HEK293T (cell line): ENCODE results near the gene CHCHD4.

Experiments
- CTCF ChIA-PET: fragments of 350-600 bp; formaldehyde crosslinking; extraction: SDS; loops from one replicate; lab custom pipeline; 2021; ENCODE audit warnings: antibody characterized with exemption, inconsistent platforms; lab: Yijun Ruan, JAX
- POLR2A ChIA-PET: fragments of 350-600 bp; formaldehyde crosslinking; extraction: SDS; loops from one replicate; lab custom pipeline; 2020; ENCODE audit warnings: antibody characterized with exemption, inconsistent platforms; lab: Yijun Ruan, JAX
- DNase-seq: peaks from one replicate; pipeline ENCODE4 v3.0.0; 2012; ENCODE audit warnings: mixed read lengths; ENCODE audit errors: extremely low spot score
- ARNT ChIP-seq: fragments of 450-650 bp; IDR thresholded peaks from 2 replicates; pipeline ENCODE4 v1.6.1; 2017; ENCODE audit warnings: mild to moderate bottlenecking
- BHLHE40 ChIP-seq: fragments of 450-650 bp; IDR thresholded peaks from 2 replicates; pipeline ENCODE4 v1.6.1; 2016; ENCODE audit warnings: mild to moderate bottlenecking, moderate library complexity, borderline replicate concordance
- CTBP1 ChIP-seq: fragments of 450-650 bp; IDR thresholded peaks from 2 replicates; pipeline ENCODE4 v1.6.1; 2016; ENCODE audit warnings: borderline replicate concordance
- ELF4 ChIP-seq: fragments of 450-650 bp; IDR thresholded peaks from 2 replicates; pipeline ENCODE4 v1.6.1; 2017; ENCODE audit warnings: antibody characterized with exemption
- FOXA1 ChIP-seq: fragments of 450-650 bp; IDR thresholded peaks from 2 replicates; pipeline ENCODE4 v1.6.1; 2016; ENCODE audit warnings: mild to moderate bottlenecking
- FOXK2 ChIP-seq: fragments of 450-650 bp; IDR thresholded peaks from 2 replicates; pipeline ENCODE4 v1.6.1; 2016; ENCODE audit warnings: mild to moderate bottlenecking
- FOXM1 ChIP-seq: fragments of 450-650 bp; IDR thresholded peaks from 2 replicates; pipeline ENCODE4 v1.6.1; 2017; ENCODE audit warnings: mild to moderate bottlenecking, borderline replicate concordance
- HDGF ChIP-seq: fragments of 450-650 bp; IDR thresholded peaks from 2 replicates; pipeline ENCODE4 v1.6.1; 2017; ENCODE audit warnings: antibody characterized with exemption, borderline replicate concordance
- L3MBTL2 ChIP-seq: fragments of 450-650 bp; conservative IDR thresholded peaks from 2 replicates; pipeline ENCODE4 v1.6.1; 2016; ENCODE audit warnings: mild to moderate bottlenecking
- LEF1 ChIP-seq: fragments of 450-650 bp; IDR thresholded peaks from 2 replicates; pipeline ENCODE4 v1.6.1; 2017; ENCODE audit warnings: mild to moderate bottlenecking, borderline replicate concordance
- NFRKB ChIP-seq: fragments of 450-650 bp; IDR thresholded peaks from 2 replicates; pipeline ENCODE4 v1.6.1; 2016; ENCODE audit warnings: mild to moderate bottlenecking, moderate library complexity
- SP1 ChIP-seq: fragments of 450-650 bp; IDR thresholded peaks from 2 replicates; pipeline ENCODE4 v1.6.1; 2017
- SUZ12 ChIP-seq: fragments of 450-650 bp; IDR thresholded peaks from 2 replicates; pipeline ENCODE4 v1.6.1; 2016; ENCODE audit warnings: mild to moderate bottlenecking
- TARDBP ChIP-seq: fragments of 450-650 bp; IDR thresholded peaks from 2 replicates; pipeline ENCODE4 v1.6.1; 2016
- ZNF384 ChIP-seq: fragments of 450-650 bp; IDR thresholded peaks from 2 replicates; pipeline ENCODE4 v1.6.1; 2016
- TF ChIP-seq, protein P1 (sequence below): fragments of 450-650 bp; IDR thresholded peaks from 2 replicates; pipeline ENCODE4 v1.6.1; 2016

The CHCHD4 gene

DNA sequence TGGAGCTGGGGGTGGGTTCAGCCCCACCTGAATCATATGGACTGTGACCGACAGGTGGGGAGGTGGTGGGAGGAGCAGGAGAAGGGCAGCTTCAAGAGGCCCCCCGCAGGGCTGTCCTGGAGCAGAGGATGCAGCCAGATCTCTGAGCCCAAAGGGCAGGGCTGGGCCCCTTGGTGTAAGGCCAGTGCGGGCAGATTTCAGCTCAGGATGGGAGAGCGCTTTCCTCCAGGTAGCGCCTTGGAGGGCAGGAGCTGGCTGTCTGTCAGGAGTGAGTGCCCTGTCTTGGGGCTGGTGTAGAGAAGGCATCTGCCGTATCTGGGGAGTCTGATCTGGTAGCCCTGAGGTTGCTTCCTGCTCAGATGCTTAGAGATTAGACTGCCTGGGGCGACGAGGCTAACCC is 7.5 kb upstream of the CHCHD4 start:
- POLR2A ChIA-PET = no interaction called here
- DNase-seq = no peak

DNA sequence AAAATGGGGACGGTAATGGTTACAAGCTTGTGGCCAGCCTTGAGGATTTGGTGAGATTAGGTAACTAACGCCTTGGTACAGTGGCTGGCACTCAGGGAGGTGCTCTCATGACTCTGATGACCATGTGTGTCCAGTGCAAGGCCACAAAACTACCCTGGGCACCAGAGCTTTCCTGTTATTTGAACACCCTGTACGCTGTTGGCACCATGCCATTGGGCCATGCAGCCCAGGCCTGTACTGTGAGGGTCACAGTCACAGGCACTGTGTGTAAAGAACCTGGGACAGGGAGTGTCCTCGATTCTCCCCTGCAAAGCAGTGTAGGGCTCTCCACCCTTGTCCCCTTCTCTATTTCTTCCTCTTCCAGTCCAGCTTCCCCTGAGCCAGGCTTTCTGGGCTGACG is 6.5 kb upstream of the CHCHD4 start:
- no peak for DNase-seq
- no peak for TF ChIP-seq FOXA1
- TF ChIP-seq SUZ12 = no peak
- POLR2A ChIA-PET = no interaction called here
- CTCF ChIA-PET = no interaction called here

More for the DNA sequence above, 7.5 kb upstream of the CHCHD4 start:
- no peak for TF ChIP-seq BHLHE40
- no peak for TF ChIP-seq ELF4
- TF ChIP-seq FOXM1 = no peak
- TF ChIP-seq CTBP1 = no peak
- TF ChIP-seq FOXA1 = no peak
- no peak for TF ChIP-seq TARDBP
- TF ChIP-seq SUZ12 = no peak
- TF ChIP-seq, protein P1, sequence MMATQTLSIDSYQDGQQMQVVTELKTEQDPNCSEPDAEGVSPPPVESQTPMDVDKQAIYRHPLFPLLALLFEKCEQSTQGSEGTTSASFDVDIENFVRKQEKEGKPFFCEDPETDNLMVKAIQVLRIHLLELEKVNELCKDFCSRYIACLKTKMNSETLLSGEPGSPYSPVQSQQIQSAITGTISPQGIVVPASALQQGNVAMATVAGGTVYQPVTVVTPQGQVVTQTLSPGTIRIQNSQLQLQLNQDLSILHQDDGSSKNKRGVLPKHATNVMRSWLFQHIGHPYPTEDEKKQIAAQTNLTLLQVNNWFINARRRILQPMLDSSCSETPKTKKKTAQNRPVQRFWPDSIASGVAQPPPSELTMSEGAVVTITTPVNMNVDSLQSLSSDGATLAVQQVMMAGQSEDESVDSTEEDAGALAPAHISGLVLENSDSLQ = no peak
- no peak for TF ChIP-seq FOXK2
- TF ChIP-seq L3MBTL2 = no peak
- no peak for TF ChIP-seq ZNF384
- no peak for TF ChIP-seq ARNT
- CTCF ChIA-PET = interaction anchor here (1.1 kb wide), 1 partner anchor 21 kb away, joined by 3 read pairs; no protein-coding TSS in a partner anchor

DNA sequence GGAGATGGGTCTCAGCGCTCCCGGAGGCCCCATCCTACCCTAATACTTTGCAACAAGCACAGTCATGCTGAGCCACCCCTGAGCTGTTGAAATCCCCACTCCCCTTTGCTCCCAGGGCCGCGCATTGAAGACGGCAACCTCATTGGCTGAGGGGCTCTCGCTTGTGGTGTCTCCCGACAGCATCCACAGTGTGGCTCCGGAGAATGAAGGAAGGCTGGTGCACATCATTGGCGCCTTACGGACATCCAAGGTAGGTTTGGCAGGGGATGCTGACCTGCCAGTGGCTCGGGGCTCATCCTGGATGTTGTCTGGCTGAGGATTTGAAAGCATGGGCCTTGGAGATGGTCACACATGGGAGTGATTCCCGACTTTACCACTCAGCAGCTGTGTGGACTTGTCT is 6.0 kb upstream of the CHCHD4 start:
- no peak for TF ChIP-seq TARDBP
- TF ChIP-seq SP1 = no peak
- TF ChIP-seq FOXM1 = no peak
- TF ChIP-seq, protein P1 = no peak
- no peak for TF ChIP-seq SUZ12
- no peak for TF ChIP-seq CTBP1
- no peak for TF ChIP-seq ELF4
- TF ChIP-seq ZNF384 = no peak
- TF ChIP-seq FOXK2 = no peak
- ChIA-PET POLR2A (no interaction called here), CTCF (no interaction called here)
- no peak for DNase-seq

DNA sequence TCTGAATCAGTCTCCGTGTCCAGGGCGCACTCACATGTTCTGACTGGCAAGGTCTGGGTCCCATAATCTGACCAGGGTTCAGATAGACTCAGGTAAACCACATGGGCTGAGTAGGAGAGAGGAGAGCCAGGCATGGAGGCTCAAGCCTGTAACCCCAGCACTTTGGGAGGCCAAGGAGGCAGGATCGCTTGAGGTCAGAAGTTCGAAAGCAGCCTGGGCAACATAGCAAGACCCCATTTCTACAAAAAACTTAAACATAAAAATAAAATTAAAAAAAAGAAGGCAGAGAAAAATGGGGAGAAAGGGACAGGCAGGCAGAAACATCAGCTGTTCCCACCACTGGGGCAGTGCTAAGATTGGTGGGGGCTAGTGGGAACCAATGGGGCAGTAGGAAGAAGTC is 5.6 kb upstream of the CHCHD4 start:
- no peak for DNase-seq
- CTCF ChIA-PET = no interaction called here
- POLR2A ChIA-PET = no interaction called here
- TF ChIP-seq SP1 = no peak
- TF ChIP-seq NFRKB = no peak
- TF ChIP-seq BHLHE40 = no peak

DNA sequence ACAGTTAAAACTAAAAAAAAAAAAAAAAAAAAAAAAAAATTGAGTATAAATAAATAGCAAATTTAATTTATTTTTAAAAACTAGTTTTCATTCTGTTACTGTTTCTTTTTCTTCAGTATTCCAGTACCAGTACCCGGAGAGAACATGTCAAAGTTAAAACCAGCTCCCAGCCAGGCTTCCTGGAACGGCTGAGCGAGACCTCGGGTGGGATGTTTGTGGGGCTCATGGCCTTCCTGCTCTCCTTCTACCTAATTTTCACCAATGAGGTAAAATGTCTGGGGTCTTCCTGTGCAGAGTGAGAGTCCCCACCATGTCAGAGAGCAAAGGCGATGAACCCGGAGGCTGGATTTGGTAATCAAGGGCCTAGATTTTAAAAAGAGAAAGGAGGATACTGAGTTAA is 4.6 kb upstream of the CHCHD4 start:
- ChIA-PET CTCF (no interaction called here), POLR2A (no interaction called here)
- TF ChIP-seq LEF1 = no peak
- no peak for TF ChIP-seq FOXK2
- no peak for TF ChIP-seq FOXA1
- TF ChIP-seq BHLHE40 = no peak
- TF ChIP-seq SUZ12 = no peak
- no peak for TF ChIP-seq L3MBTL2
- TF ChIP-seq SP1 = no peak
- no peak for TF ChIP-seq HDGF
- TF ChIP-seq CTBP1 = no peak
- no peak for DNase-seq

DNA sequence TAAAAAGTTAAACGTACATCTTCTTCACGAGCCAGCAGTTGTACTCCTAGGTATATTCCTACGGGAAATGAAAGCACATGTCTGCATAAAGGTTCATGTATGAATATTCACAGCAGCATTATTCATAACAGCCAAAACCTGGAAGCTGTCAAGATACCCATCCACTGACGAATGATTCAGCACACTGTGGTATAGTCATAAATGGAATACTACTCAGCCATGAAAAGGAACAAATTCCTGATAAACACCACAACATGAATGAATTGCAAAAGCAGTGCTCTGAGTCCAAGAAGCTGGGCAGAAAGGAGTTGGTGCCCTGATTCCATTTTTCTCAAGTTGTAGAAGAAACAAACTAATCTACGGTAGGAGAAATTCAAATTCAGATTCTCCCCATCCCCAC is 4.1 kb upstream of the CHCHD4 start:
- no peak for TF ChIP-seq NFRKB
- TF ChIP-seq FOXK2 = no peak
- DNase-seq = no peak
- CTCF ChIA-PET = no interaction called here
- POLR2A ChIA-PET = no interaction called here

DNA sequence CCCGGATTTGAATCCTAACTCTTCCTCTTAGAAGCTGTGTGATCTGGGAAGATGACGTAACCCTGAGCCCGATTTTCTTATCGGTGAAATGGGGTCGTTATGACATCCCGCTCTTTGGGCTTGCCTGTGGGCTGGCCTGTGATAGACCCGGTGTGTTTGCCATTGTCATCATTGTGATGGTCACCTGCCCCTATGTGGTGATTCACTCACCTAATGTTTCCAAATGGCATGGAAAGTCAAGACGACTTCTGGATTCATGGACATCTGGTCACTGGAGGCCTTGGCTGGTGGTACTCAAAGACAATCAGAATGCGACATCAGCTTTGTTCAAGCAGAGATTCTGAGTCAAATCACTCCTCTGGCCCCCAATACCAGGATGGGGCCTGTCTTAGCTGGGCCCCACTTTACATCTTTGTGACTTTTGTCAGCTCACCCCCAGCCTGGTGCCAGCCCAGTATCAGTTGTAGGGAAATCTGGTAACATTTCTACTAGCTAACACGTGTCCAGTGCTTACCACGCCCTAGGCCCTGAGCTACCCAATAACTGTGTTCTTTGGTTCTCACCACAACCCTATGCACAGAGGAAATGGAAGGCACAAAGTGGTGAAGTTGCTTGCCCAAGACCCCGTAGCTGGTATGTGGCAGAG is 3.0 kb upstream of the CHCHD4 start:
- CTCF ChIA-PET = no interaction called here
- TF ChIP-seq FOXA1 = no peak
- TF ChIP-seq NFRKB = no peak
- TF ChIP-seq SP1 = no peak
- no peak for TF ChIP-seq FOXM1
- TF ChIP-seq L3MBTL2 = no peak
- no peak for TF ChIP-seq CTBP1
- no peak for TF ChIP-seq TARDBP
- no peak for TF ChIP-seq FOXK2
- no peak for TF ChIP-seq ARNT
- no peak for TF ChIP-seq HDGF
- no peak for TF ChIP-seq BHLHE40
- no peak for TF ChIP-seq LEF1
- TF ChIP-seq ELF4 = no peak
- no peak for TF ChIP-seq ZNF384
- TF ChIP-seq, protein P1 = no peak
- TF ChIP-seq SUZ12 = no peak
- no peak for DNase-seq
- POLR2A ChIA-PET = interaction anchor here (1.0 kb wide), 1 partner anchor 51 kb away, joined by 5 read pairs; the partner anchor contains the start of genes LSM3 and XPC
